ENCODE data around the gene GJB6.
"Not testable (repeated sequence)": the region's sequence is repeated elsewhere in the genome, so short reads cannot be mapped to it uniquely, and the experiment has no call there.

The GJB6 gene

GRCh38 chr13:20231839-20232555 is at the start of gene GJB6:
Gene GJB6 (minus strand): TSS chr13:20232319. CDS start chr13:20223480, 8,839 bp downstream.
- no peak for DNase-seq

GRCh38 chr13:20276901-20277300 is 44.8 kb upstream of the GJB6 start:
- not testable (repeated sequence) for DNase-seq

- DNase-seq, result no peak
Measured at GRCh38 chr13:20274466-20274865, 42.3 kb upstream of the GJB6 start.

- no peak for DNase-seq
Measured at GRCh38 chr13:20272588-20273171, 40.6 kb upstream of the GJB6 start.

- no peak for DNase-seq
Measured at GRCh38 chr13:20272104-20272503, 40.0 kb upstream of the GJB6 start.

GRCh38 chr13:20271441-20271840 is 39.3 kb upstream of the GJB6 start:
- no peak for DNase-seq

GRCh38 chr13:20270163-20270865 is 38.2 kb upstream of the GJB6 start:
- DNase-seq, result no peak

- no peak for DNase-seq
Measured at GRCh38 chr13:20264271-20265018, 32.3 kb upstream of the GJB6 start.

- DNase-seq, result no peak
Measured at GRCh38 chr13:20263393-20264044, 31.4 kb upstream of the GJB6 start.

GRCh38 chr13:20258963-20259288 is 26.8 kb upstream of the GJB6 start:
- DNase-seq, result no peak

GRCh38 chr13:20258208-20258962 is 26.3 kb upstream of the GJB6 start:
- DNase-seq, result no peak

- no peak for DNase-seq
Measured at GRCh38 chr13:20254076-20254475, 22.0 kb upstream of the GJB6 start.

- no peak for DNase-seq
Measured at GRCh38 chr13:20249913-20250312, 17.8 kb upstream of the GJB6 start.

- DNase-seq, result no peak
Measured at GRCh38 chr13:20247963-20248362, 15.8 kb upstream of the GJB6 start.

GRCh38 chr13:20247403-20247802 is 15.3 kb upstream of the GJB6 start:
- DNase-seq, result no peak

- no peak for DNase-seq
Measured at GRCh38 chr13:20241593-20241992, 9.5 kb upstream of the GJB6 start.

- DNase-seq, result no peak
Measured at GRCh38 chr13:20239748-20240147, 7.6 kb upstream of the GJB6 start.

- no peak for DNase-seq
Measured at GRCh38 chr13:20232556-20233277, 598 bp upstream of the GJB6 start.

GRCh38 chr13:20230913-20231838 is 943 bp downstream of the GJB6 start:
- DNase-seq, result no peak

- DNase-seq, result no peak
Measured at GRCh38 chr13:20227730-20228129, 4.4 kb downstream of the GJB6 start.
